Common myeloid progenitor, CD34-positive (primary cell): ENCODE results near the gene CELF2.

Experiments
- CTCF ChIA-PET: fragments of 350-600 bp; sonication (Branson Sonifier 250); formaldehyde crosslinking; loops from one replicate; lab custom pipeline; 2021; ENCODE audit warnings: antibody characterized with exemption; lab: Charles Lee
- POLR2A ChIA-PET: fragments of 350-600 bp; sonication (Branson Sonifier 250); formaldehyde crosslinking; loops from one replicate; lab custom pipeline; 2021; ENCODE audit warnings: antibody characterized with exemption; lab: Charles Lee
- DNase-seq, 3 donors: peaks; one replicate each; pipeline versions ENCODE4 v3.0.0 to v3.0.0-alpha.2; 2013
- H3K27ac ChIP-seq, 2 experiments: 1 replicate in 1 of 2; 2 replicates in 1 of 2; pipeline ENCODE4 v1.7.0; 2013; ENCODE audit warnings: inconsistent platforms in 2 of 2, low read length in 2 of 2, mild to moderate bottlenecking in 2 of 2, low read depth in 1 of 2, moderate library complexity in 1 of 2; ENCODE audit not compliant: severe bottlenecking in 2 of 2, insufficient read depth in 1 of 2, poor library complexity in 1 of 2
- H3K27me3 ChIP-seq, 5 experiments: replicated peaks in 2 of 5; 1 replicate in 3 of 5; 2 replicates in 2 of 5; pipeline versions ENCODE4 v1.6.1 to v1.7.0; 2013; ENCODE audit warnings: low read length in 4 of 5, mild to moderate bottlenecking in 2 of 5, moderate library complexity in 2 of 5, inconsistent platforms in 1 of 5; ENCODE audit not compliant: insufficient read depth in 5 of 5, control insufficient read depth in 4 of 5
- H3K36me3 ChIP-seq, 4 experiments: 1 replicate in 2 of 4; 2 replicates in 2 of 4; pipeline versions ENCODE4 v1.6.1 to v1.7.0; 2013; ENCODE audit warnings: low read length in 3 of 4, control low read depth in 1 of 4, mild to moderate bottlenecking in 1 of 4; ENCODE audit not compliant: control insufficient read depth in 4 of 4, insufficient read depth in 4 of 4
- H3K4me1 ChIP-seq, 4 experiments: 1 replicate in 3 of 4; 2 replicates in 1 of 4; pipeline versions ENCODE4 v1.6.1 to v1.7.1; 2013; ENCODE audit warnings: low read length in 3 of 4, mild to moderate bottlenecking in 3 of 4, control low read depth in 1 of 4, inconsistent platforms in 1 of 4, moderate library complexity in 1 of 4; ENCODE audit not compliant: control insufficient read depth in 4 of 4, insufficient read depth in 4 of 4; ENCODE audit errors: control extremely low read depth in 1 of 4
- H3K4me3 ChIP-seq, 7 experiments: 1 replicate in 4 of 7; 2 replicates in 3 of 7; pipeline versions ENCODE4 v1.5.1 to v1.7.0; 2013; ENCODE audit warnings: mild to moderate bottlenecking in 7 of 7, low read length in 6 of 7, moderate library complexity in 6 of 7, inconsistent platforms in 2 of 7, low read depth in 2 of 7, control low read depth in 1 of 7; ENCODE audit not compliant: insufficient read depth in 4 of 7, control insufficient read depth in 1 of 7; ENCODE audit errors: extremely low read depth in 1 of 7
- H3K9me3 ChIP-seq, 5 experiments: 1 replicate in 4 of 5; 2 replicates in 1 of 5; pipeline versions ENCODE4 v1.6.1 to v1.7.1; 2013; ENCODE audit warnings: low read length in 4 of 5, mild to moderate bottlenecking in 2 of 5, inconsistent platforms in 1 of 5, low read depth in 1 of 5, moderate library complexity in 1 of 5; ENCODE audit not compliant: control insufficient read depth in 4 of 5, insufficient read depth in 2 of 5; ENCODE audit errors: control extremely low read depth in 1 of 5
- WGBS: methylation state at CpG from one replicate; pipeline ENCODE4 v1.1.5; 2013; ENCODE audit not compliant: insufficient coverage; 5-methylcytosine and 5-hydroxymethylcytosine counted together

CELF2 gene

GRCh38 chr10:11329062-11329673 lies 311.5 kb downstream of the CELF2 start:
- Histone ChIP-seq H3K4me1 (peaks cover 0 to 53% (median 14%) of the 10 kb centered on the region in 4 experiments), H3K36me3 (peaks cover 28 to 77% (median 65%) of the 10 kb centered on the region in 4 experiments), H3K4me3 (no peak overlapping the region), H3K27me3 (no peaks in the 10 kb centered on the region), H3K9me3 (no peaks in the 10 kb centered on the region), H3K27ac (no peak overlapping the region)
- no peak for DNase-seq
- 70% methylated on average over 9 of the region's 12 CpGs for WGBS
- ChIA-PET CTCF (interaction anchor here (1.6 to 3.0 kb wide), 2 partner anchors 11 to 117 kb away, joined by 3 to 12 read pairs; no protein-coding TSS in a partner anchor), POLR2A (interaction anchor here (0.6 to 0.7 kb wide), 2 partner anchors 14 to 123 kb away, joined by 3 read pairs; no protein-coding TSS in a partner anchor)

DNA sequence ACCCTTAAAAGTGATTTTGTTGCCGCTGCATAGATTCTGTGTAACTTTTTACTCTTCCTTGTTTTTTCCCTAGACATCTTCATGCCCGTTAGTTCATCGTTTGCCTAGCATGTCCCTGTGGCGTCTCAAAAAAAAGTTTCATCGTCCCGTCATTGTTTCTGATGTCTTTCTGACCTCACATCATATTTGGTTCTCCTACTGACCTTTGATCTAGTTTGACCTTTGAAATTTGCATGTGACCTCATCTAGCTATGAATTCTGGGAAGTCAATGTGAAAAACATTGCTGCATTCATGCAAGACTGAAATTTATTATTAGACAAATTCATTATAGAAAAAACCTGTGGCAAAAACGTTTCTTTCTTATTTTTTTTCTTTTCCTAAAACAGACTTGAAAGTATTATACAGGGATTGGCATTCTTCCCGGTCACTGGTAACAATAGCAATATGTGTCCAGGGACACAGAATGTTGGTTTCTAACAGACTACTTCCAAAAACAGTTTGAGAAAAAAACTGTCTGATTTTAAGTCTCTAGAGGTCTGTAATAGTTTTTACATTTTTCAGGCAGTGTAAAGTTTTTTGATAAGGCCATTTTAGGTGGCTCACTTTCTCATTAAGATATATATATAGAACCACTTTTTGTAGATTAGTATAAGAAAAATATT lies 312.8 kb downstream of the CELF2 start:
- Histone ChIP-seq H3K9me3 (no peaks in the 10 kb centered on the region), H3K4me3 (no peak overlapping the region), H3K36me3 (peaks cover 20 to 72% (median 52%) of the 10 kb centered on the region in 4 experiments), H3K4me1 (peaks cover 4 to 67% (median 24%) of the 10 kb centered on the region in 4 experiments), H3K27me3 (no peaks in the 10 kb centered on the region), H3K27ac (peak overlapping the region in 1 of 2 experiments; percentile 54)
- ChIA-PET POLR2A (no interaction called here), CTCF (no interaction called here)
- WGBS, result 100% methylated on average over 6 of the region's 8 CpGs
- no peak for DNase-seq

DNA sequence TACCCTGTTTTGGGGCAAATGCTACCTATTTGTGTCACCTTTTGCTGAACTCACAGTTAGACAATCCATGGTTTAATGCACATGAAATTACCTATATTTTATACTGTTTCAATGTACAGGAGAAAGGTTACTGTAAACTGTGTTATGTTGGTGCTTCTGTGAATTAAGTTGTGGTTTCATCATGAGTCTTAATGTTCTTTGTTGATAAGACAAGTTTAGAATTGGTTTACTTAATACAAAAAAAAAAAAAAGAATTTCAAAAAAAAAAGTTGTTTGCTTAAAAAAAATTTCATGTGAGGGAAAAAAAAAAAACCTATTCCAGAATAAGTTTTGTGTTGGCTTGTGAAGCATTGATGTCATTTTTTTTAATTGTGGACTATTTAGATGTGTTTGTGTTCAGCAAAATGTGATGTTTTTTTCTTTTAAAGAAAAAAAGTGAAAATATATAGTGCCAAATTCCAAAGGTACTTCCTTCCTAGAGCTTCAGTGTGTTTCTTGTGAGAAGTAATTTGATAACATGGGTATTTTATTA lies 313.4 kb downstream of the CELF2 start:
- peak overlapping the region in 1 of 2 experiments; percentile 54 for H3K27ac ChIP-seq
- DNase-seq, result peak in 1 of 3 donors; percentile 47
- H3K36me3 ChIP-seq, result peaks cover 16 to 66% (median 46%) of the 10 kb centered on the region in 4 experiments
- H3K27me3 ChIP-seq, result no peaks in the 10 kb centered on the region
- no peak overlapping the region for H3K4me3 ChIP-seq
- CTCF ChIA-PET, result no interaction called here
- no peaks in the 10 kb centered on the region for H3K9me3 ChIP-seq
- peaks cover 4 to 72% (median 25%) of the 10 kb centered on the region in 4 experiments for H3K4me1 ChIP-seq
- POLR2A ChIA-PET, result no interaction called here

- no peaks in the 10 kb centered on the region for H3K27me3 ChIP-seq
- peak overlapping the region in 1 of 2 experiments; percentile 16 for H3K27ac ChIP-seq
- H3K4me3 ChIP-seq, result no peak overlapping the region
- no peak for DNase-seq
- H3K36me3 ChIP-seq, result peaks cover 10 to 60% (median 41%) of the 10 kb centered on the region in 4 experiments
- ChIA-PET POLR2A (no interaction called here), CTCF (interaction anchor here (0.6 kb wide), 1 partner anchor 627 kb away, joined by 3 read pairs; no protein-coding TSS in a partner anchor)
- H3K4me1 ChIP-seq, result peaks cover 4 to 72% (median 25%) of the 10 kb centered on the region in 4 experiments
- H3K9me3 ChIP-seq, result no peaks in the 10 kb centered on the region
- WGBS, result 100% methylated on average over 2 of the region's 3 CpGs
These were observed 314.1 kb downstream of the CELF2 start for GRCh38 chr10:11331726-11332125.

DNA sequence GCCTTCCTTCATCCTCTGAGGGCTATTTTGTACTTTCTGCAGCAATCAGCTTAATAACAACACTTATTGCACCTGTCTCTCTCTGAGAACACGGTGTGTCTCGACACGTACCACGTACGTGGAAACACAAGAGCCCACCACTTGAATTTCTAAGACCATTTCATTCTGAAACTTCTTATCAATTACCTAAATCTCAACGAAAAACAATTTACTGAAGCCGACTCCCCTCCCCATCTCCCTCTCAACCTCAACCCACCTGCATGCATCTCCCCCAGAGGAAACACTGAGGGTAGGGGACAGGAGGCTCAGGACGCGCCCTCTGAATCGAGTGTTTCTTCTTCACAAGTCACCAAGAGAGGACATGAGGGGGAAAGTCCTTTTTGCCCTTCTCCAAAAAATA lies 315.2 kb downstream of the CELF2 start:
- DNase-seq, result no peak
- CTCF ChIA-PET, result interaction anchor here (0.7 kb wide), 1 partner anchor 28 kb away, joined by 3 read pairs; no protein-coding TSS in a partner anchor
- H3K27ac ChIP-seq, result peak overlapping the region in 1 of 2 experiments; percentile 1
- peaks cover 5 to 49% (median 34%) of the 10 kb centered on the region in 4 experiments for H3K36me3 ChIP-seq
- peaks cover 4 to 71% (median 24%) of the 10 kb centered on the region in 4 experiments for H3K4me1 ChIP-seq
- no peaks in the 10 kb centered on the region for H3K27me3 ChIP-seq
- H3K4me3 ChIP-seq, result peak overlapping the region in 1 of 7 experiments; percentile 13
- POLR2A ChIA-PET, result no interaction called here
- 58% methylated on average over 7 of the region's 10 CpGs for WGBS
- no peaks in the 10 kb centered on the region for H3K9me3 ChIP-seq

DNA sequence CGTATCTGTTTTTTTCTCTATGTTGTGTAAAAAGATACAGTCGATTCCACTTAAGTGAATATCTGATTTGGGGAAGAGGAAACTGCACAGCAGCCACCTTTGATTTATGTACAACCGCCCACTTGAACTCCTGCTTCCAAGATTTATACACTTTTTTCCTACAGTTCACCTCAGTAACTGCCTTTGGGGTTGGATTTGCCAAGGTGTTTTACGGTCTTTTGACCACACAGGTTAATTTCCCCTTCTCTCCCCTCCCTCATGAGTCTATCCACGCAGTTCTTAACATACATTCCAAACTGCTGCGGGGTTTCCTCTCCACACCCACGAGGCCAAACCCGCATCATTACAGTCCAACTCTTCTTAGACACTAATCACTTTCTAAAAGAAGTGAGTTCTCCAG lies 316.8 kb downstream of the CELF2 start:
- peaks cover 2 to 34% (median 21%) of the 10 kb centered on the region in 4 experiments for H3K36me3 ChIP-seq
- POLR2A ChIA-PET, result no interaction called here
- H3K27me3 ChIP-seq, result no peaks in the 10 kb centered on the region
- peaks cover 4 to 56% (median 17%) of the 10 kb centered on the region in 4 experiments for H3K4me1 ChIP-seq
- no peak overlapping the region for H3K4me3 ChIP-seq
- CTCF ChIA-PET, result interaction anchor here (1.6 kb wide), 1 partner anchor 121 kb away, joined by 5 read pairs; no protein-coding TSS in a partner anchor
- H3K9me3 ChIP-seq, result no peaks in the 10 kb centered on the region
- H3K27ac ChIP-seq, result no peak overlapping the region
- peak in 2 of 3 donors; percentile 34 to 38 for DNase-seq
- 7% methylated on average over 3 of the region's 8 CpGs for WGBS
